Measurements from ENCODE around the gene VASH2. TPM values are rescaled to one million over a fixed set of nuclear protein-coding genes. Genes with fewer than 3 reads are reported as not detected.
"Not testable (repeated sequence)": the region's sequence is repeated elsewhere in the genome, so short reads cannot be mapped to it uniquely, and the experiment has no call there.

Gene VASH2
- total and polyA plus RNA-seq, 10 donors: 0.33 to 2.6 (median 0.95) TPM

DNA sequence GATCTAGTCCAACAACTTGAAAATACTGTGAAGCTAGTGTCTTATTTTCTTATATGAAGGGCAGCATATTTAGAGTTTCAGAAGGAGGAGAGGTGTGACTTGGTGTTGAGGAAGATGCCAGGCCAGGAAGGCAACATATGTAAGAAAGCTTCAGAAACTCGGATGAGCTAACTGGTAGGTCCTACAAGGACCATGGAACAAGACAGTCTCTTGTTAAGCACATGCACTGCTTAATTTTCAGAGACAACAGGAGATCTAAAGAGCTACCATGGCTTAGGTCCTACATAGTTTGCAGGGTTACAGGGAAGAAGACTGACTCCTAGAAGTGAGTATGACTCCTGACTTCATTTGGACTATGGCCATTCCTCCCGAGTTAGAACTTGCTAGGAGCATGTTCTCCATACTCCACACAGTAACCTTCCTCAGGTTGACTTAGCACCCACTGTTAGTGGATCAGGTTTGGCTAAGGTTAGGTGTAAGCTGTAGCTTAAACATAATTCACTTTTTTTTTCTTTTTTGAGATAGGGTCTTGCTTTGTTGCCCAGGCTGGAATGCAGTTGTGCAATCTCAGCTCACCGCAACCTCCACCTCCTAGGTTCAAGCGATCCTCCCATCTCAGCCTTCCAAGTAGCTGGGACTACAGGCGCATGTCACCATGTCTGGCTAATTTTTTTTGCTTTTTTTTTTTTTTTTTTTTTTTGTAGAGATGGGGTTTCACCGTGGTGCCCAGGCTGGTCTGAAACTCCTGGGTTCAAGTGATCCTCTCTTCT is 34.4 kb downstream of the VASH2 start:
- H3K9me3 ChIP-seq: no peaks in the 10 kb centered on the region
- peaks cover 0 to 10% (median 0%) of the 10 kb centered on the region in 6 donors for H3K36me3 ChIP-seq
- TF ChIP-seq POLR2A (IDR thresholded peaks at IDR 0.05) (no peak), POLR2AphosphoS5 (IDR thresholded peaks at IDR 0.05) (no peak)
- TF ChIP-seq, protein P1, sequence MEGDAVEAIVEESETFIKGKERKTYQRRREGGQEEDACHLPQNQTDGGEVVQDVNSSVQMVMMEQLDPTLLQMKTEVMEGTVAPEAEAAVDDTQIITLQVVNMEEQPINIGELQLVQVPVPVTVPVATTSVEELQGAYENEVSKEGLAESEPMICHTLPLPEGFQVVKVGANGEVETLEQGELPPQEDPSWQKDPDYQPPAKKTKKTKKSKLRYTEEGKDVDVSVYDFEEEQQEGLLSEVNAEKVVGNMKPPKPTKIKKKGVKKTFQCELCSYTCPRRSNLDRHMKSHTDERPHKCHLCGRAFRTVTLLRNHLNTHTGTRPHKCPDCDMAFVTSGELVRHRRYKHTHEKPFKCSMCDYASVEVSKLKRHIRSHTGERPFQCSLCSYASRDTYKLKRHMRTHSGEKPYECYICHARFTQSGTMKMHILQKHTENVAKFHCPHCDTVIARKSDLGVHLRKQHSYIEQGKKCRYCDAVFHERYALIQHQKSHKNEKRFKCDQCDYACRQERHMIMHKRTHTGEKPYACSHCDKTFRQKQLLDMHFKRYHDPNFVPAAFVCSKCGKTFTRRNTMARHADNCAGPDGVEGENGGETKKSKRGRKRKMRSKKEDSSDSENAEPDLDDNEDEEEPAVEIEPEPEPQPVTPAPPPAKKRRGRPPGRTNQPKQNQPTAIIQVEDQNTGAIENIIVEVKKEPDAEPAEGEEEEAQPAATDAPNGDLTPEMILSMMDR (IDR thresholded peaks at IDR 0.05 in 8 of 11, conservative IDR thresholded peaks at IDR 0.05 in 3 of 11): no peak
- no peaks in the 10 kb centered on the region for H3K4me1 ChIP-seq
- WGBS, 5 donors: 94 to 99% (median 97%) methylated on average over 6 of the region's 6 CpGs
- no peak overlapping the region for H3K4me3 ChIP-seq
- intact Hi-C loops (cut with DNase I; ENCODE audit: low total_unique reads): no loop called here
- DNase-seq: no peak
- H3K27me3 ChIP-seq (replicated peaks in 1 of 7): no peaks in the 10 kb centered on the region
- H3K27ac ChIP-seq: no peak overlapping the region

DNA sequence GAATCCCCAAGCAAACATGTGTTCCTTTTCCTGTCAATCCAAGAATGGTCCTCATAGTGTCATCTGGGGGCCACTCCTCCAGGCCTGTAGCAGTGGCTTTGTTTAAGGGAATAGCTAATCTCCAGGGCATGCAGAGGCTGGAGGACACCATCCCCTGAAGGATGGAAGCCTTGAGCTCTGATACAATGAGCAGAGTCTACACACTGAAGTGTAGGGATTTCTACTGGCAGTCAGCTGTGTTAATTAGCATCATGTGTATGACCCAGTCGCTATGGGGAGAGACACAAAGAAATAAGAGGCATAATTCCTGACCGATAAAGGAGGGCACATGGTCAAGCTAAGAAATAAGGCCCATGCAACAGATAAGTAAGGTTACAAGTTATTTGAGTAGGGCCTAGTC is 36.2 kb downstream of the VASH2 start:
- Histone ChIP-seq H3K36me3 (peaks cover 2 to 22% (median 5%) of the 10 kb centered on the region in 6 donors), H3K4me1 (no peaks in the 10 kb centered on the region), H3K4me3 (no peak overlapping the region), H3K27me3 (replicated peaks in 1 of 7) (no peaks in the 10 kb centered on the region), H3K9me3 (no peaks in the 10 kb centered on the region), H3K27ac (no peak overlapping the region)
- no peak for DNase-seq
- intact Hi-C loops (cut with DNase I; ENCODE audit: low total_unique reads): no loop called here
- TF ChIP-seq POLR2AphosphoS5 (IDR thresholded peaks at IDR 0.05): no peak
- 90 to 99% (median 94%) methylated on average over 2 of the region's 2 CpGs for WGBS, 5 donors

DNA sequence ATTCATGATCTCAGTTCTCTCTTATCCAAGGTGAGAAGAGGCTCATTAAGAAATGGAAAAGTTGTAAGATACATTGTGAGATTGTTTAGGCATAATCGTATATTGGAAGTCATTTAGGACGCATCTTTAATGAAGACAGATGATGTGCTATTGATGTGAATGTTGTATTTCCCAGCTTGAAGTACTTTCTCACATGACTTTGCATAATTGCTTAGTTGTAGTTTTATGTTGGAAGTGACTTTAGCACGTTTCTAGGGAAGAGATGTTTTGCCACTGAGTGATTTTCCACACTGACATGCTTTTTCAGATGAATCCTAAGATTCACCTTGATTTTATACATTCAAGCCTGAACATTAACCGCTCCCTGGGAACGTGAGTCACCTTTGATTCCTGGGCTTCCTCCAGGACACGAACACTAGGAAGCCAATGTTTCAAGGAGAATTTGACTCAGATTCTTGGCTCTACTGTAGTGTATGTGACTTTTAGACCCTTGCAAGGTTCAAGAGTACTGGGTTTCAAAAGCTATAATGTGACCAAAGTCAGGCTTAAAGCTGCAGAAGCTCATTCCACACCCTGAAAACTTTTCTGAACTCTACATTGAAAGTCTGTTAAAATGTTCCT is 37.5 kb downstream of the VASH2 start:
- Histone ChIP-seq H3K27ac (no peak overlapping the region), H3K9me3 (no peaks in the 10 kb centered on the region), H3K27me3 (replicated peaks in 1 of 7) (no peaks in the 10 kb centered on the region), H3K4me3 (no peak overlapping the region), H3K4me1 (no peaks in the 10 kb centered on the region), H3K36me3 (peaks cover 2 to 35% (median 13%) of the 10 kb centered on the region in 6 donors)
- DNase-seq: no peak
- WGBS, 5 donors: 73 to 85% (median 83%) methylated on average over 6 of the region's 6 CpGs
- TF ChIP-seq, protein P1 (IDR thresholded peaks at IDR 0.05 in 8 of 11, conservative IDR thresholded peaks at IDR 0.05 in 3 of 11): no peak
- no peak for TF ChIP-seq POLR2A (IDR thresholded peaks at IDR 0.05)
- intact Hi-C loops (cut with DNase I; ENCODE audit: low total_unique reads): no loop called here

DNA sequence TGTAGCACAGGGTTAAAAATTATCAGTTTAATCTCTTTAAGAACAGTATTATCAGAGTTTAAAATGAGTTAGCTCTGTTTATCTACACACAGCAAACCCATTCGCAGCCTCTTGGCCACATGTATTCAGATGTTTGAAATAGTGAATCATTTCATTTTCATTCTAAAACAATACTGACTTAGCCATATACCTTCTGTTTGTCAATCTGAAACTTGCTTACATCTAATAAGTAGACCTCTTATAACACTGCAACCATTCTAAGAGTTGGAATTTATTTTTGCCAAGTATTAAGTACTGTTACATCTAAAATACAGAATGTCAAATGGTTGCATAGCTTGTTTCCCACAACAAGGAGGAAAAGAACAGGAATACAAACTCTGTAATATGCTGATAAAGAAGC is 39.9 kb downstream of the VASH2 start:
- intact Hi-C loops (cut with DNase I; ENCODE audit: low total_unique reads): loop anchor here (10.0 kb wide), 2 partner anchors 175 to 325 kb away; no protein-coding TSS in a partner anchor
- no peaks in the 10 kb centered on the region for H3K27me3 ChIP-seq (replicated peaks in 1 of 7)

DNA sequence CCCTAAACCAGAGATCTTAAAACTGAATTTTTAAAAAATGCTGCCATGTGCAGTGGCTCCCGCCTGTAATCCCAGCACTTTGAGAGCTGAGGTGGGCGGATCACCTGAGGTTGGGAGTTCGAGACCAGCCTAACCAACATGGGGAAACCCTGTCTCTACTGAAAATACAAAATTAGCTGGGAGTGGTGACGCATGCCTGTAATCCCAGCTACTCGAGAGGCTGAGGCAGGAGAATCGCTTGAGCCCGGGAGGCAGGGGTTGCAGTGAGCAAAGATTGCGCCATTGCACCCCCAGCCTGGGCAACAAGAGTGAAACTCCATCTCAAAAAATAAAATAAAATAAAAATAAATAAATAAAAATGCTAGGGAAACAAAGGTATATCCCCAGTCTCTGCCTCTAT is 43.6 kb downstream of the VASH2 start:
- H3K9me3 ChIP-seq; H3K27ac ChIP-seq; DNase-seq; H3K4me3 ChIP-seq; H3K27me3 ChIP-seq (replicated peaks in 1 of 7); H3K4me1 ChIP-seq: not testable (repeated sequence)
- 94 to 97% (median 95%) methylated on average over 8 of the region's 8 CpGs for WGBS, 5 donors
- peaks cover 2 to 94% (median 57%) of the 10 kb centered on the region in 6 donors for H3K36me3 ChIP-seq
- intact Hi-C loops (cut with DNase I; ENCODE audit: low total_unique reads): loop anchor here (10.0 kb wide), 2 partner anchors 179 to 329 kb away; no protein-coding TSS in a partner anchor

More for the DNA sequence above, 39.9 kb downstream of the VASH2 start:
- no peak for TF ChIP-seq POLR2AphosphoS5 (IDR thresholded peaks at IDR 0.05)
- TF ChIP-seq POLR2A (IDR thresholded peaks at IDR 0.05): no peak
- TF ChIP-seq, protein P1 (IDR thresholded peaks at IDR 0.05 in 8 of 11, conservative IDR thresholded peaks at IDR 0.05 in 3 of 11): no peak
- no peak for DNase-seq
- WGBS, 5 donors: 69 to 88% (median 75%) methylated on average over 1 of the region's 1 CpG
- peaks cover 0 to 2% (median 0%) of the 10 kb centered on the region in 6 donors for H3K4me1 ChIP-seq
- peaks cover 2 to 60% (median 27%) of the 10 kb centered on the region in 6 donors for H3K36me3 ChIP-seq
- no peak overlapping the region for H3K27ac ChIP-seq
- H3K9me3 ChIP-seq: no peaks in the 10 kb centered on the region
- H3K4me3 ChIP-seq: no peak overlapping the region

All from spleen (tissue), 11 donors.